ENCODE data around the gene MAST3. TPM values are rescaled to one million over a fixed set of nuclear protein-coding genes. Genes with fewer than 3 reads are reported as not detected.

The MAST3 gene
- total and polyA plus RNA-seq, 2 of the 13 experiments (the other 11 are each of a cell fraction or from before 2014, with no cell fraction given): 4.1 to 4.6 TPM

GRCh38 chr19:18113827-18114226 is 16.2 kb downstream of the MAST3 start:
- Histone ChIP-seq H3K79me2 (ENCODE audit: insufficient read depth, low read length) (peaks cover 9% of the 10 kb centered on the region), H2AFZ (ENCODE audit: low read length) (no peak overlapping the region), H3K9me3 (ENCODE audit: low read length) (no peaks in the 10 kb centered on the region), H3K27ac (ENCODE audit: extremely low read length, insufficient read depth, low read length) (no peak overlapping the region), H3K4me2 (ENCODE audit: low read depth, low read length) (no peak overlapping the region), H4K20me1 (ENCODE audit: insufficient read depth, low read length) (no peaks in the 10 kb centered on the region), H3K4me3 (replicated peaks in 1 of 3; ENCODE audit: insufficient read depth in 1 of 3, low read depth in 2 of 3, low read length in 3 of 3) (no peak overlapping the region), H3K27me3 (ENCODE audit: control insufficient read depth in 1 of 2, insufficient read depth in 2 of 2, low read length in 2 of 2) (no peaks in the 10 kb centered on the region), H3K9ac (ENCODE audit: insufficient read depth, low read depth, low read length) (no peak overlapping the region), H3K4me1 (ENCODE audit: insufficient read depth, low read length) (peaks cover 30% of the 10 kb centered on the region), H3K36me3 (replicated peaks in 1 of 2; ENCODE audit: control insufficient read depth in 1 of 2, insufficient read depth in 2 of 2, low read length in 2 of 2) (0 out of 5 replicates have a peak, but pooled peaks cover 0 to 11% of the 10 kb centered on the region in 2 experiments)
- no TSS peak for BruUV-seq (replicated peaks)
- no peak for DNase-seq (ENCODE audit: low spot score)
- no peak for TF ChIP-seq FOXK1 (CRISPR knock-in tag; IDR thresholded peaks at IDR 0.05; ENCODE audit: borderline replicate concordance, low read depth)
- TF ChIP-seq BRD4 (CRISPR knock-in tag; IDR thresholded peaks at IDR 0.05): no peak
- no peak for TF ChIP-seq ZNF800 (CRISPR knock-in tag; IDR thresholded peaks at IDR 0.05)
- no peak for TF ChIP-seq ZNF18 (CRISPR knock-in tag; IDR thresholded peaks at IDR 0.05; ENCODE audit: insufficient replicate concordance)
- TF ChIP-seq RORA (CRISPR knock-in tag; IDR thresholded peaks at IDR 0.05): no peak
- TF ChIP-seq KMT2A (CRISPR knock-in tag; IDR thresholded peaks at IDR 0.05): no peak
- TF ChIP-seq ZEB1 (IDR thresholded peaks at IDR 0.05; ENCODE audit: insufficient replicate concordance, low read depth): no peak
- no peak for TF ChIP-seq PTBP1 (IDR thresholded peaks at IDR 0.05; ENCODE audit: low read depth, low read length, poor library complexity, severe bottlenecking)
- no peak for TF ChIP-seq KAT7 (CRISPR knock-in tag; IDR thresholded peaks at IDR 0.05; ENCODE audit: borderline replicate concordance)
- no peak for TF ChIP-seq ATF7 (IDR thresholded peaks at IDR 0.05)
- TF ChIP-seq ATF7 (CRISPR knock-in tag; IDR thresholded peaks at IDR 0.05): no peak
- TF ChIP-seq TBL1XR1 (IDR thresholded peaks at IDR 0.05; ENCODE audit: borderline replicate concordance, low read length, partially characterized antibody): no peak
- no peak for TF ChIP-seq GLMP (CRISPR knock-in tag; IDR thresholded peaks at IDR 0.05; ENCODE audit: borderline replicate concordance)
- no peak for TF ChIP-seq ZFP1 (CRISPR knock-in tag; IDR thresholded peaks at IDR 0.05)
- no peak for TF ChIP-seq MLX (CRISPR knock-in tag; IDR thresholded peaks at IDR 0.05)
- TF ChIP-seq ZNF550 (CRISPR knock-in tag; IDR thresholded peaks at IDR 0.05; ENCODE audit: borderline replicate concordance): no peak
- no peak for TF ChIP-seq TGIF2 (CRISPR knock-in tag; IDR thresholded peaks at IDR 0.05)
- no peak for TF ChIP-seq ZMYM2 (CRISPR knock-in tag; IDR thresholded peaks at IDR 0.05)
- intact Hi-C loops (cut with micrococcal nuclease; ENCODE audit: unreplicated experiment): loop anchor here (1.0 kb wide), 3 partner anchors 40 to 137 kb away; no protein-coding TSS in a partner anchor
- in situ Hi-C loops (cut with HindIII; ENCODE audit: extremely low pct_ligation_motif_present, low pct_unique_long_range_greater_than_20kb): loop anchor here (5.0 kb wide), 1 partner anchor 38 kb away; the partner anchor contains the start of gene PIK3R2
- 95% methylated on average over 5 of the region's 5 CpGs for WGBS (ENCODE audit: low lambda C conversion rate)
- ChIA-PET CTCF (ENCODE audit: low intra/inter-chr PET ratio, low total read pairs) (interaction anchor here (1.2 to 2.3 kb wide), 4 partner anchors 39 to 119 kb away, joined by 3 to 25 read pairs (median 8); partner anchors contain the start of gene PIK3R2), POLR2A (interaction anchor here (1.2 to 1.9 kb wide), 2 partner anchors 40 to 53 kb away, joined by 8 read pairs; no protein-coding TSS in a partner anchor)
- no peak for FAIRE-seq
- no peak for ATAC-seq

All from HepG2 (cell line).